Measurements from ENCODE around the gene CARD9.
"Not testable (repeated sequence)": the region's sequence is repeated elsewhere in the genome, so short reads cannot be mapped to it uniquely, and the experiment has no call there.

Gene CARD9

GRCh38 chr9:136373300-136374182, at the start of gene CARD9:
Gene CARD9, minus strand, starts transcription at chr9:136373669. Its CDS starts 1,591 bp downstream, at chr9:136372078.
- no peak for DNase-seq (ENCODE audit: low spot score)

GRCh38 chr9:136422876-136423275, 49.4 kb upstream of the CARD9 start:
- no peak for DNase-seq (ENCODE audit: low spot score)

- no peak for DNase-seq (ENCODE audit: low spot score)
Observed at GRCh38 chr9:136421791-136422190, 48.3 kb upstream of the CARD9 start.

GRCh38 chr9:136419092-136419420, 45.6 kb upstream of the CARD9 start:
- DNase-seq (ENCODE audit: low spot score) = no peak

GRCh38 chr9:136418182-136419091, 45.0 kb upstream of the CARD9 start:
- no peak for DNase-seq (ENCODE audit: low spot score)

- no peak for DNase-seq (ENCODE audit: low spot score)
Observed at GRCh38 chr9:136416914-136417313, 43.4 kb upstream of the CARD9 start.

- no peak for DNase-seq (ENCODE audit: low spot score)
Observed at GRCh38 chr9:136416427-136416826, 43.0 kb upstream of the CARD9 start.

- no peak for DNase-seq (ENCODE audit: low spot score)
Observed at GRCh38 chr9:136412962-136413361, 39.5 kb upstream of the CARD9 start.

GRCh38 chr9:136411378-136411777, 37.9 kb upstream of the CARD9 start:
- DNase-seq (ENCODE audit: low spot score) = no peak

- peak; percentile 96 for DNase-seq (ENCODE audit: low spot score)
Observed at GRCh38 chr9:136410500-136411287, 37.2 kb upstream of the CARD9 start, which contains the start of the genes ENTR1 and PMPCA. Gene ENTR1, minus strand, starts transcription at chr9:136410614. Its CDS starts 217 bp downstream, at chr9:136410397. Gene PMPCA, plus strand, starts transcription at chr9:136410658. Its CDS starts 11 bp downstream, at chr9:136410669.

- DNase-seq (ENCODE audit: low spot score) = no peak
Observed at GRCh38 chr9:136409557-136410455, 36.3 kb upstream of the CARD9 start.

- no peak for DNase-seq (ENCODE audit: low spot score)
Observed at GRCh38 chr9:136407911-136408310, 34.4 kb upstream of the CARD9 start.

GRCh38 chr9:136407061-136407460, 33.6 kb upstream of the CARD9 start:
- DNase-seq (ENCODE audit: low spot score) = not testable (repeated sequence)

- DNase-seq (ENCODE audit: low spot score) = not testable (repeated sequence)
Observed at GRCh38 chr9:136405904-136406303, 32.4 kb upstream of the CARD9 start.

- DNase-seq (ENCODE audit: low spot score) = no peak
Observed at GRCh38 chr9:136405481-136405880, 32.0 kb upstream of the CARD9 start.

- no peak for DNase-seq (ENCODE audit: low spot score)
Observed at GRCh38 chr9:136404801-136405136, 31.3 kb upstream of the CARD9 start.

- no peak for DNase-seq (ENCODE audit: low spot score)
Observed at GRCh38 chr9:136403915-136404800, 30.7 kb upstream of the CARD9 start.

GRCh38 chr9:136403538-136403914, 30.1 kb upstream of the CARD9 start:
- no peak for DNase-seq (ENCODE audit: low spot score)

GRCh38 chr9:136402067-136402466, 28.6 kb upstream of the CARD9 start:
- DNase-seq (ENCODE audit: low spot score) = no peak

All from left forelimb (tissue), 1 donor.